GM19351 (cell line): ENCODE measurements around the gene DOLPP1.

ENCODE experiments used
- ATAC-seq: cut with Tn5 transposase; IDR thresholded peaks from one replicate; pipeline ENCODE4 v1.9.1; 2021; ENCODE audit warnings: mild to moderate bottlenecking, moderate library complexity; ENCODE audit not compliant: unreplicated experiment

DOLPP1 gene

GRCh38 chr9:129136446-129137035, 55.6 kb downstream of the DOLPP1 start:
- no peak for ATAC-seq

DNA sequence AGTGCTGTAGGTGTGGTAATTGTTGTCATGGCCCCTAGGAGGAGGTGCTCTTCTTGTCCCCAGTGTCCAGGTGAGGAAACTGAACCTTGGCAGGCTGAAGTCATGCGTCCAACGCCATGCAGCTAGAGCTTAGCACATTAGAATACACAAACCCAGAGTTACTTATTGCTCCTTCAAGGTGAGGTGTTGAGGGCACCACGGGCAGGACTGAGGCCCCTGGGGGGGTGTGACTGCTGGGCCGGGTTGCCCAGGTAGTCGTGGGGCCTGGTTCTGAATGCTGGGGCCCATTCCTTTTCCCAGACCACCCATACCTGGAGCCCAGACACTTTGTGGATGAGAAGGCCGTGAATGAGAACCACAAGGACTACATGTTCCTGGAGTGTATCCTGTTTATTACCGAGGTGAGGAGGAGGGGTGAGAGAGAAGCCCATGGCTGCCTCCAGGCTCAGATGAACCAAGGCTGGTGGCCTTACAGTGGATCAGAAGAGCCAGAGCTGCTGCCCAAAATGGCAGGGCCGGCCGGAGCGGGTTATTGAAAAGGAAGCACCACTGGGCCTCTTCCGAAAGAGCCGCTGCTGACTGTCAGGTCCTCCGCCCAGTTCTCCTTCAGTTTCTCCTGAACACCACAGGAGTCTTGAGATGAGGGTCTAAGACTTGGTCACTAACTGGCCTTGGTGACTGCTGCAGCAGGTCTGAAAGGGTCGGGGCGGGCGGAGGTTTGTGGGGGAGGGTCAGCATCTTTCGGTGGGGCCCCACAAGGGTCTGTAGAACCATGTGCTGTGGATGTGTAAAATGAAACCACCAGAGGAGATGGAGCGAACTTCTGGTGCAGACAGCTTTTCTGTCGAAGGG, 56.6 kb downstream of the DOLPP1 start:
- ATAC-seq, result no peak

- no peak for ATAC-seq
These were observed 57.2 kb downstream of the DOLPP1 start for GRCh38 chr9:129138144-129138462.

DNA sequence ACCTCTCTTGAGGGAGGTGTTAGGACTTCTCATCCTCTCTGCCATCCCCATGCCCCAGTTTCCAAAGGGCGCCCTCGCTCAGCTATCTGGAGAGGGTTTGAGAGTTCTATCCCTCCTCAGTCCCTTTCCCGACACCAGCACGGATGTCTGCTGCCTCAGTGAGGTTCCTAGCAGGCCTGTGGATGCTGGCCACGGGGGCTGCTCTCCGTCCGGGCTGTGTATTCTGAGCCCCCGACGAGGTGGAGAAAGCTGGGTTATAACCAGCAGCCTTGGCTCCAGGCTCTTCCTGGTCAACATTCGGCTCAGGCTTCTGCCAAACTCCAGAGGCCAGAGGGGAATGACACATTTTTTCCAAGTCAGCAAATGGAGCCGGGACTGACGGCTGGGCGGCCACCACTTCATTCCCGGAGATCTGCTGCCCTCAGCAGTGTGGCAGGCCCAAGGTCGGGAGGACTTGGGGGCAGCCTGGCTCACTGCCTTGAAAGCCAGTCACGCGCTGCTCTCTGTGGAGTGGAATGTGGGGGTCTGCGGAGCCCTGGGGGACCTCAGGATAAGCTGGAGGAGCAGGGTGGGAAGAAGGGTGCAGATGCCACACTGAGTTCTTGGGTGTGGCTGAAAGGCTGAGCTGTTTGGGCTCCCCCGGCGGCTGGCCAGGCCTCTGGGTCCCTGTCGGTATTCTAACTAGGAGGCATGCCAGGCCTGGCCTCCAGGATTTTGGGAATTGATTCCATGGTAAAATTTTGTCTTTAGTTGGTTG, 57.7 kb downstream of the DOLPP1 start:
- no peak for ATAC-seq

GRCh38 chr9:129139233-129139992, 58.5 kb downstream of the DOLPP1 start:
- ATAC-seq, result no peak

DNA sequence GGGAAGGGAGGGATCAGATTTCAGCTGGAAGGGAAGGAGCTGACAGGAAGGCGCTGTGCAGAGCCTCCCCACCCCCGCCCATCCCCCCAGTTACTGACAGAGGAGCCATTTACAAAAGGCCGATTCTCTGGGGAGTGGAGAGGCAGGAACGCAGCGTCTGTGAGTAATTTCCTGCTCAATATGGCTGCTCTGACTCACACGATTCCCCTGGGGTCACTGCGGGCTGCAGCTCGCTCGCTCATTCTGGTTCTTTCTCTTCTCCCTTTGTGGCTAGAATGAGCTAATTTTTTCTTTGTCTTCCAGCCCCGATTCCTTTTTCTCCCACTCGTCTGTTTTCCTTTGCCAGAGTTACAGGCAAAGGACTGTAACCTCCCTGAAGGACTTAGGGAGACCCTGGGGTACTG, 59.1 kb downstream of the DOLPP1 start:
- ATAC-seq, result peak; percentile 63
